Inflammatory macrophage (primary cell): ENCODE data around the gene CIAO2B.
A peak's percentile ranks its signal among the peaks of the same experiment; 100 is the strongest.

Source experiments
- DNase-seq, 2 donors: peaks; one replicate each; pipeline ENCODE4 v3.0.0-alpha.2; 2020 to 2022

Gene CIAO2B

DNA sequence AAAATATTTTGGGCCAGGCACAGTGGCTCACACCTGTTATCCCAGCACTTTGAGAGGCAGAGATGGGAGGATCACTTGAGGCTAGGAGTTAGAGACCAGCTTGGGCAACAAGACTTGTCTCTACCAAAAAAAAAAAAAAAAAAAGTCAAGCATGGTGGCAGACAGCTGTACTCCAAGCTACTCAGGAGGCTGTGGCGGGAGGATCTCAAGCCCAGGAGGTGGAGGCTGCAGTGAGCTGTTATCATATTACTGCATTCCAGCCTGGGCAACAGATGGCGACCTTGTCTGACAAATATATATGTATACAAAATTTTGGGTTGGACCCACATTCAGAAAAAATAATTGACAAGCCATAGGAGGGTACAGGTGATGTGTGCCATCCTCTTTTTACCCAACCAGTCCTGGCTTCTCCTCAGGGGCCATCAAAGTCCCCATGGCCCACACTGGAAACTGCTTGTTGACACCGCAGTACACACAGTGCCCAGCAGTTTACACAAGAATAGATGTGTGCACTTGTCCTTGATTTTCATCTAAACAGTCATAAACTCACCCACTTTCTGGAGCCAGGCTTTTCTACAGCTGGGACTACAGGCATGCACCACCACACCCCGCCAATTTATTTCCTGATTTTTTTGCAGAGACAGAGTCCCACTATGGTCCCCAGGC lies 2.8 kb upstream of the CIAO2B start:
- DNase-seq: no peak

DNA sequence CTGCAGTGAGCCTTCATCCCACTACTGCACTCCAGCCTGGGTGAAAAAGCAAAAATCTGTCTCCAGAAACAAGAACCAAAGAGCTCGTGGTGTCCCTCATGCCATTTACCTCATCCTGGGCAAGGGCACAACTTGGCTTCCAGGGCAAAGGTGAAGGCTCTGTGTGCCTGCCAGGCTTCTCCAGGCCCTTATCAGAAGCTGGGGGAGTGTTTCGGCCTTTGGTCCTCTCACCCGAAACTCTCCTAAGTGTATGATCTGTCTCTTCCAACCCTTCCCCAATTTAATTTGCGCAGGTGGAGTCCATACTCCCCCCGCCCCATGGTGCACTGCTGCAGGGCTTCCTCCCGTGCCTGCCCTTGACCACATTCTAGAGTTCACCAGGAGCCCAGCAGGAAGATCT lies 2.3 kb upstream of the CIAO2B start:
- DNase-seq: no peak

GRCh38 chr16:66935314-66936011 lies 1.3 kb upstream of the CIAO2B start, which contains the start of gene CES2:
CES2 (plus strand) TSS chr16:66935516; CDS start chr16:66935636, 120 bp downstream.
- DNase-seq: no peak

DNA sequence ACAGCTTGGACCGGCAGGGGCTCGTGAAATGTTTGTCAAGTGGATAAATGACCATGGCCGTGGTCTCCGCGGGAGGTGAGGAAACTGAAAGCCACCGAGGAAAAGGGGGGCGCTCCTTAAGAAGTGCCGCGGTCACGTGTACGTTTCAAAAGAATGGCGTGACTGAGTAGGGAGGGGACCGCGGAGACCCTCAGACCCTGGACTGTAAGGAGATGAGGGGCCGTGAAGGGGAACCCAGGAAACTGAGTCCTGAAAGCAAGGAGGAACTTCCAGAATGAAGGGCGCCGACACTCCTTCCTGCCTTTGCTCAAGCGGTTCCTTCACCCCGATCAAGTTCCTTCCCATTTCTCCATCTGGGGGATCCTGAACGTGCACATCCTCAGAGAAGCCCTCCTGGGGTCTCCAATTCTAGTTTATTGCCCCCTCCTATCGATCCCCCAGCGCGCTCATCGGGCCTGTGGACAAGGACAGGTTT lies 674 bp upstream of the CIAO2B start:
- DNase-seq: peak; percentile 25 to 32

- DNase-seq: no peak
Measured at GRCh38 chr16:66933776-66934137, 445 bp downstream of the CIAO2B start.

DNA sequence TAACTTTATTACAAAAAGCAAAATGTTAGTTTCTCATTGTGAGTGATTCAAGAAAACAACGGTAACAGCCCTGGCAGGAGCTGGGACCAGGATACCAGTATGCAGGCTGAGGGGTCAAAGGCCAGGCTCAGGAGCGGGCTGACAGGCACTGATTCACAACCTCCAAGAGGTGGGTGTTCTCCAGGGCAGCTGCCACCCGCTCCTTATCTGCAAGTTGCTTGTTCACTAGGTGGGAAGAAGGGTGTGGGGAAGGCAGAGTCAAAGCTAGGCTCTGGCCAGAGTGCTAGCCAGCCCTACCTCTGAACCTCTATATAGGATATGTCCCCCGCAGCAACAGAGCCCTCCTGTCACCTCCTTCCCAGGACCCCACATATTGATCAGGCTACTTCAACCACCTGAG lies 2.1 kb downstream of the CIAO2B start:
- DNase-seq: no peak

DNA sequence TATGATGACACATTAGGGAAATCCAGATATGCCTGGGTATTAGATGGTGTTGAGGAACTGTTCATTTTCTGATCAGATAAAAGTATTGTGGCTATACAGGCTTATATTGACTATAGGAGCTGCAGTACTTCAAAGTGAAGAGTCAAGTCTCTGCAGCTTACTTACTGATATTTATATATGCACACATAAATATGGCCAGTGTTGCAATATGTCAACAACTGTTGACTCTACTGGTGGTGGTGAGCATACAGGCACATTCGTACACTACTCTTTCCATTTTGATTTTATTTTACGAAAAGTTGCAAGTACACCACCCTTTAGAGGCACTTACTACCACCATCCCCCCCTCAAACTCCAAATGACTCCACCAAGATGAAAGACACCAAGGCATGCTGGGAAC lies 2.5 kb downstream of the CIAO2B start:
- no peak for DNase-seq

- peak; percentile 18 to 42 for DNase-seq
Measured at GRCh38 chr16:66930189-66930588, 4.0 kb downstream of the CIAO2B start.

DNA sequence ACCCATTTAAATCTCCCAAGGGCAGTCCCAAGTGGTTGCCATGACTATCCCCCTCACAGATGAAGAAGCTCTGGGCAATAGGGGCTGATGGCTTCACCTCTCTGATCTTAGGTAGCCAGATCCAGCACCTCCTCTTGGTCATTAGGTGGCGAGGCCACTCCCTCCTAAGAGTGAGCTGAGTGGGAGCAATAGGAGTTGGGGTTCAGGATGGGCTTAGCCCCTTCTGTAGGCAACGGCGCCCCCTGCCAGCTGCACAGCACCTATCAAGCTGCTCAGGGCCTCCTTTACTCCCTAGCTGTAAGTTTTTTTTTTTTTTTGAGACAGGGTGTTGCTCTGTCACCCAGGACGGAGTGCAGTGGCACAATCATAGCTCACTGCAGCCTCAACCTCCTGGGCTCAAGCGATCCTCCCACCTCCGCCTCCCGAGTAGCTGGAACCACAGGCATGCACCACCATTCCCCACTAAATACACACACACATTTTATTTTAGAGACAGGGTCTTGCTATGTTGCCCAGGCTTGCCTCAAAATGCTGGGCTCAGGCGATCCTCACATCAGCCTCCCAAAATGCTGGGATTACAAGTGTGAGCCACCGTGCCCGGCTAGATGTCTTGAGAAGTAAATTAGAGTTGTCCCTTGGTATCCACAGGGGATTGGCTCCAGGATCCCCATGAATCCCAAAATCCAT lies 5.4 kb downstream of the CIAO2B start:
- DNase-seq: peak in 1 of 2 donors; percentile 8

DNA sequence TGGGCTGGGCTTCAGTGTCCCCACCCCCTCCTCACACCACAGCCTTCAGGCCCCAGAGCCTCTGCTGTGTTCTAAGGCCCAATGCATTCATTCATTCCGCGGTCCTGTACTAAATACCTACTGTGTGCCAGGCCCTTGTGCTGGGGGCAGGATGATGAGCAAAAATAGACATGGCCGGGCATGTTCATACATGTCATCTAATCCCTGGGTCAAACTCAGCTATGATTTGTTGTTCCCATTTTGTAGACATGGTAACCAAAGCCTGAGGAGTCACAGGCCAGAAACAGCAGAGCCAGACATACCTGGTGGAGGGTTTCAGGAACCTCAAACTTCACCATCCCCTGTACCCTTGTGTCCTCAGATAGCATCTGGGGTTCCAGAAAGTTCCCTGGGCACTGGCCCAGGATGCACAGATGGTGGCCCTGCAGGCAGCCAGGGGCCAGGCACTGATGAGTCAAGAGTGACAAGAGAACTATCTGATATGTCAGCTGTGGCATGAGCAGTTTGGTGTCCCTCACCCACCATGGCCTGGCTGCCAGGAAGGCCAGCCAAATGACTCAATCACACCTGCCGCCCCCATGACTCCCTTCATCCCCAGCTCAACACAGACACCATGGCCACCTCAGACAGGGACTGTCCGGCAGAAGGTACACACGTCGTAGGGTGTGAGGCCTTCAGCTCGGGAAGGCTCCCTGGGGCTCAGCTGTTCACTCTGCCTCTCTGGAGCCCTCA lies 6.1 kb downstream of the CIAO2B start:
- no peak for DNase-seq

DNA sequence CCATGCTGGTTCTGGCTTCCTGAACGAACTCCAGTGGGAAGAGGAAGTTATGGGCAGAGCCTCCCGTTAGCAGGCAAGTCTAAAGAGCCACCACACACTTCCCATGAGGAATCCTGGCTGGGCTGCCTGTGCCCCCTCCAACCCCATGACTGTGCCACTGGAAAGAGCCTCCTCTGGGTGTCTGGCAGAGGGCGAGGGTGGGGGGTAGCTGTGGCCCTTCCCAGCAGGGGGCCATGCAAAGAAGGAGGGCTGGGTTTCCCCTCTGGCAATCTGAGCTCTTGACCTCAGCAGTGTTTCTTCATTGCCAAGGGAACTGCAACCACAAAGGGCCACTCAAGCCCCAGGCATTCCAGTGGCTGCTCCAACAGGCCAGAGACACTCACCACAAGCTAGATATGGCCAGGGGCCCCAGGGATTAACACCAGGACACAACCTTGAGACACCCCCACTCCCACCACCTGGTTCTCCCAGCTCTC lies 7.2 kb downstream of the CIAO2B start:
- peak; percentile 29 to 40 for DNase-seq

DNA sequence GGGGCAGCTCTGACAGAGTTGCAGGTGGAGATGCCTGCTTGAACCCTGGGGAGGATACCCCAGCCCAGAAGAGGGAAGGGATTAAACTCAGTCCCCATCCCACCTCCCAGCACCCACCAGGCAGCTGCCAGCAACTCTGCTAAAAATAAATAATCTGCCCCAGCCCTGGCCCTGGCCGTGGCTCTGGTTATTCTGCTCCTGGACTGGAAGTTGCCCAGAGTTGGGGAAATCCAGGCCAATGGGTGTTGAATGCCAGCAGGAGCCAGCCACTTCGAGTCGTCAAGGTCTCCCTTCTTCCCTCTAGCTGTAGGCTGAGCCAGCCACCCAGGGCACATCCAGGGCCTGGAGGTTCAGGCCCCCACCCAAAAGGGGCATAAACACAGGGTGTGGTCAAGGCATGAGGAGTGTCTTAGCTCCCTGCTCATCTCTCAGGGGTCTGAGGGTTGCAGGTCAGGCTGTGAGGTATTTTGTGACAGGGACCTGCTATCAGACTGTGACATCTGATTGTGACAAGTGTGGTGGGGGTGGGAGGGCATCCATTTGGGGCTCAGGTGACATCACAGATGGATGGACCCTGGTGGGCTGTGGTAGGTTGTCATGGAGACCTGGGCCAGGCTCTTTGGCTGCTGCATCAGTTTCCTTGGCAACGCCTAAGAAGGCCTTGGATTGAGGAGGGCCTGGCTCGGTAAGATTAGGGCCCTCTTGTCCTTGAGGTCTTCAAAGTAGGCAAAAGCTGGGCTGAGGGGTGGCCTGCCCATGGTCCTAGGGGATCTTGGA lies 7.8 kb downstream of the CIAO2B start:
- no peak for DNase-seq

GRCh38 chr16:66925322-66925840 lies 8.8 kb downstream of the CIAO2B start, which contains the start of gene RRAD:
RRAD (minus strand) TSS chr16:66925535; CDS start chr16:66925179, 356 bp downstream.
- no peak for DNase-seq

DNA sequence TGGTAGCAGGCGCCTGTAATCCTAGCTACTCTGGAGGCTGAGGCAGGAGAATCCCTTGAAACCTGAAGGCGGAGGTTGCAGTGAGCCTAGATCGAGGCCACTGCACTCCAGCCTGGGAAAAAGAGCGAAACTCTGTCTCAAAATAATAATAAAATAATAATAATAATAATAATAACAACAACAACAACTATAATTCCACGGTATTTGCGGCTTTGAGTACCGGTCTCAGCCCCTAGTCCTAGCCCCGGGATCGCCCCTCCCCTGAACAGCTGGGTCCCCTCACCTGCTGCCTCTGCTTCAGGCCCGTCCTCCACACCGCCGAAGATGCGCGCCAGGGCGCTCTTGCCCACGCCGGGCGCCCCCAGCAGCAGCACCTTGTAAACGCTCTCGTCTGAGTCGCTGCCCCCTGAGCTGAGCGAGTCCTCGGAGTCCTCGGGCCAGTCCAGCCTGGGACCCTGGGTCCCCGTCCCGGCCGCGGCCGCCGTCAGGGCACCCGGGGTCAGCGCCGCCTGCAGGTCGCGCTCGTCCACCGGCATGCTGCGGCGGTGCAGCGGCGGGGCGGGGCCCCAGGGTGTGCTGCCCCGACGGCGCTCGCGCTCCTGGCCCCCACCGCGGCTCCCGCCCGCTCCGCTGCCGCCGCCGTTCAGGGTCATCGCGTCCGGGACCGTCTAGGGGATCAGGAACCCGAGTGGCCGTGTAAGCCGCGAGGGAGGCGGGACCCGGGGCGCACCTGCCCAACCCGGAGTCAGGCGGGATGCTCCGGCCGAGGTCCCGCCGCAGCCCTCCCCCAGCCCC lies 9.5 kb downstream of the CIAO2B start:
- DNase-seq: peak; percentile 8 to 42

- no peak for DNase-seq
Measured at GRCh38 chr16:66923866-66924265, 10.3 kb downstream of the CIAO2B start.

GRCh38 chr16:66923247-66923731 lies 10.9 kb downstream of the CIAO2B start:
- no peak for DNase-seq

GRCh38 chr16:66921729-66922450 lies 12.3 kb downstream of the CIAO2B start:
- no peak for DNase-seq

GRCh38 chr16:66920924-66921680 lies 13.1 kb downstream of the CIAO2B start:
- no peak for DNase-seq

- DNase-seq: no peak
Measured at GRCh38 chr16:66920299-66920590, 14.0 kb downstream of the CIAO2B start.
